NB4 (cell line): ENCODE measurements around the gene CASTOR1.

Experiments used
- CTCF ChIP-seq: IDR thresholded peaks from one replicate; pipeline ENCODE4 v1.5.1; 2012; ENCODE audit warnings: low read depth, low read length
- MAX ChIP-seq: IDR thresholded peaks from 2 replicates; pipeline ENCODE4 v1.6.1; 2011; ENCODE audit warnings: low read depth, low read length
- MYC ChIP-seq: IDR thresholded peaks from 2 replicates; pipeline ENCODE4 v1.6.1; 2011; ENCODE audit warnings: low read depth, low read length
- POLR2A ChIP-seq: IDR thresholded peaks from 2 replicates; pipeline ENCODE4 v1.6.1; 2011; ENCODE audit warnings: mild to moderate bottlenecking; ENCODE audit not compliant: insufficient read length; ENCODE audit errors: extremely low read depth

GRCh38 chr22:30263883-30264282 is 25.4 kb downstream of the CASTOR1 start:
- TF ChIP-seq MAX (no peak), POLR2A (no peak), CTCF (no peak), MYC (no peak)
